Renal cortex interstitium (tissue), 11 donors: ENCODE measurements around the gene EHD2. TPM values are rescaled to one million over a fixed set of nuclear protein-coding genes. Genes with fewer than 3 reads are reported as not detected.
A peak's percentile ranks its signal among the peaks of the same experiment; 100 is the strongest.
"Not testable (repeated sequence)": the region's sequence is repeated elsewhere in the genome, so short reads cannot be mapped to it uniquely, and the experiment has no call there.

Source experiments
- DNase-seq, 11 donors: peaks; one replicate each; pipeline ENCODE4 v3.0.0-alpha.2; 2013; ENCODE audit warnings: low read depth in 9 of 11, low spot score in 4 of 11; ENCODE audit errors: extremely low read depth in 1 of 11
- polyA plus RNA-seq, 3 donors: library from polyadenylated mRNA; unstranded; fragments of 120-200 nt; gene quantifications; one replicate each; pipeline ENCODE4 v1.2.1, GENCODE V29; 2013; ENCODE audit not compliant: insufficient read length in 3 of 3

Gene EHD2
- polyA plus RNA-seq, 3 donors = 25.3 to 41.6 (median 28.6) TPM

GRCh38 chr19:47730521-47730889 lies 17.3 kb downstream of the EHD2 start:
- no peak for DNase-seq

- no peak for DNase-seq
Observed at GRCh38 chr19:47730910-47731309, 17.7 kb downstream of the EHD2 start.

GRCh38 chr19:47735131-47735530 lies 21.9 kb downstream of the EHD2 start:
- no peak for DNase-seq

GRCh38 chr19:47740866-47741519 lies 27.8 kb downstream of the EHD2 start:
- DNase-seq = no peak

GRCh38 chr19:47741544-47742140 lies 28.4 kb downstream of the EHD2 start:
- no peak for DNase-seq

GRCh38 chr19:47742634-47743033 lies 29.4 kb downstream of the EHD2 start:
- no peak for DNase-seq

GRCh38 chr19:47745010-47745901 lies 32.0 kb downstream of the EHD2 start, which contains the start of gene NOP53:
Gene NOP53, plus strand, starts transcription at chr19:47745546. Its CDS starts 14 bp downstream, at chr19:47745560.
- peak; percentile 93 to 97 (median 95) for DNase-seq

- not testable (repeated sequence) for DNase-seq
Observed at GRCh38 chr19:47746129-47746528, 32.9 kb downstream of the EHD2 start.

- DNase-seq = no peak
Observed at GRCh38 chr19:47749326-47749725, 36.1 kb downstream of the EHD2 start.

GRCh38 chr19:47750752-47751151 lies 37.5 kb downstream of the EHD2 start:
- no peak for DNase-seq

GRCh38 chr19:47752440-47753211 lies 39.4 kb downstream of the EHD2 start:
- no peak for DNase-seq

GRCh38 chr19:47754206-47755064 lies 41.2 kb downstream of the EHD2 start:
- DNase-seq = no peak

- no peak for DNase-seq
Observed at GRCh38 chr19:47755065-47755761, 42.0 kb downstream of the EHD2 start.

GRCh38 chr19:47755762-47756626 lies 42.8 kb downstream of the EHD2 start:
- no peak for DNase-seq

- no peak for DNase-seq
Observed at GRCh38 chr19:47756627-47756929, 43.4 kb downstream of the EHD2 start.

GRCh38 chr19:47756953-47757608 lies 43.9 kb downstream of the EHD2 start:
- no peak for DNase-seq
